ENCODE results near the gene NFYC.

The NFYC gene

GRCh38 chr1:40783001-40783905 lies 91.7 kb downstream of the NFYC start, which contains the start of gene KCNQ4:
Gene KCNQ4 (plus strand): TSS chr1:40783787. CDS start chr1:40784094, 307 bp downstream.
- no peak for DNase-seq (ENCODE audit: low spot score)

DNA sequence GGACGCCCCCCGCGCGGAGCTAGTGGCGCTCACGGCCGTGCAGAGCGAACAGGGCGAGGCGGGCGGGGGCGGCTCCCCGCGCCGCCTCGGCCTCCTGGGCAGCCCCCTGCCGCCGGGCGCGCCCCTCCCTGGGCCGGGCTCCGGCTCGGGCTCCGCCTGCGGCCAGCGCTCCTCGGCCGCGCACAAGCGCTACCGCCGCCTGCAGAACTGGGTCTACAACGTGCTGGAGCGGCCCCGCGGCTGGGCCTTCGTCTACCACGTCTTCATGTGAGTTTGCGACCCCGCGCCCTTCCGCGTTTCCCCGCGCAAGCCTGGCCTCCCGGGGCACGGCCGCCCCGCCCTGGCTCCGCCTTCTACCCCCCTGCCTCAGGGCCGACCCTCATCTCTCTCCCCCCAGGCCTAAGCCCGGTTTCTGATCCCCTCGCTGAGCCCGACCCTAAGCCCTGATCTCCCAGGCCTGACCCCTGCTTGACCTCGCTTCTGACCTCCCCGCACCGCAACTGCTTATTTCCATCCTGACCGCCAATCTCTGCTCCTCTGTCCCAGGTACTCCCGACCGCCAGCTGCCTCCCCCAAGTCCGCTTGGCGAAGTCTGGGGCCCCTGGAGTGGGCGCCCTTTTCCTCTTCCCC lies 92.8 kb downstream of the NFYC start:
- no peak for DNase-seq (ENCODE audit: low spot score)

DNA sequence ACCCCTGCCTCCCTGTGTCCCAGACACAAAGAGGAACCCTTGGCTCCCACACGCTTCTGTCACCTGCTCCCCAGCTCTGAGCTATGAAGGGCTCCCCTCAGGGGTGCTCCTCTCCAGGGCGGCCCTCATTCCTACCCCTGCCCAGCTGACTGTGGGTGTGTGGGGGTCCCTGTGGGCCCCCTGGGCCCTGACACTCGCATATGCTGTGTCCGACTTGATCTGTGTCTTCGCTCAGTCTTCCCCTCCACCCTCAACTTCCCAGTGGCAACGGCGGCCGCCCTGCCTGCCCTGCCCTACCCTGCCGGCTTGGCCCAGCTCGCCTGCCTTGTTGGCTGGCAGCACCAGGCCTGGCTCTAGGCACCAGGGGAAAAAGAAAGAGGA lies 93.3 kb downstream of the NFYC start:
- no peak for DNase-seq (ENCODE audit: low spot score)

- no peak for DNase-seq (ENCODE audit: low spot score)
These were observed 93.9 kb downstream of the NFYC start for GRCh38 chr1:40785446-40785845.

GRCh38 chr1:40786171-40786994 lies 94.9 kb downstream of the NFYC start:
- DNase-seq (ENCODE audit: low spot score) = no peak

DNA sequence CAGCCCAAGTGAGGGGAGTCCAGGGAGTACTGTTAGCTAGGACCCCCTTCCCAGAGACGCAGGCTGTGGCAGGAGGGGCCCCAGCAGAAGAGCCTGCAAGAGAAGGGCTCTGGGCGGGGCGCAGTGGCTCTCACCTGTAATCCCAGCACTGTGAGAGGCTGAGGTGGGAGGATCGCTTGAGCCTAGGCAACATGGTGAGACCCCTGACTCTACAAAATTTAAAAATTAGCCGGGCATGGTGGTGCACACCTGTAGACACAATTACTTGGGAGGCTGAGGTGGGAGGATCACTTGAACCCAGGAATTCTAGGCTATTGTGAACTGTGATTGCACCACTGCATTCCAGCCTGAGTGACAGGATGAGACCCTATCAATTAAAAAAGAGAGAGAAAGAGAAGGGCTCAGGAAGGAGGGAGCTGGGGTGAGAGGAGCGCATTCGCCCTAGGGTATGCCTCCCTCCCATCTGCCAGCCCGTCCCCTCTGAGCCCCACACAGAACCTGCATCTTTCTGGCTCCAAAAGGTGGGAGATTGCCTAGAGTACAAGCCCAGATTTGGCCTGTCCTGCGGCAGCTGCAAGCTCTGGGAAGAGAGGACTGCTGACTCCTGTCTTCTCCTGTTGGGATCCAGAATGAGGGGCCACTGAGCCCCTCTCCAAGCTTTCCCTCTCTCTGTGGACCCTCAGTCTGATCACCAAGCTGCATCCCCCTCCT lies 95.6 kb downstream of the NFYC start:
- DNase-seq (ENCODE audit: low spot score) = no peak

- no peak for DNase-seq (ENCODE audit: low spot score)
These were observed 96.4 kb downstream of the NFYC start for GRCh38 chr1:40787737-40788560.

GRCh38 chr1:40788561-40789341 lies 97.2 kb downstream of the NFYC start:
- DNase-seq (ENCODE audit: low spot score) = no peak

- DNase-seq (ENCODE audit: low spot score) = no peak
These were observed 97.8 kb downstream of the NFYC start for GRCh38 chr1:40789342-40789598.

GRCh38 chr1:40789661-40790430 lies 98.3 kb downstream of the NFYC start:
- DNase-seq (ENCODE audit: low spot score) = no peak

DNA sequence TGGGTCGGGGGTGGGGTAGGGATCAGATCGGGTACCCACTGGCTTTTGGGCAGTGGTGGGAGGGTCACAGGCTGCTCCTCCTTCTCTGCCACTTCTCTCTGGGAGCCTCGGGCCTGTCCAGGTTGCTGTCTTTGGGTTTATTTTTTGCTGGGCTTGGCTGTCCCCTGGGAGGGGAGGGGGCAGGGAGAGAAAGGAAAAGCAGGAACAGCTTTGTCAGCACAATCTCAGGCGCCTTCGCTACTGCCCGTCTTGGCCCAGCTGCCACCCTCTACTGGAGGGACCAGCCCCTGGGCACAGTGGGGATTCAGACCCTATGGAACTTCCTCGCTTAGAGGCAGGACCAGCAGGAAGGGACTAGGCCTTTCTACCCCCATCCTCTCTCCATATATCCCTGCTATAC lies 100.5 kb downstream of the NFYC start:
- DNase-seq (ENCODE audit: low spot score) = no peak

DNA sequence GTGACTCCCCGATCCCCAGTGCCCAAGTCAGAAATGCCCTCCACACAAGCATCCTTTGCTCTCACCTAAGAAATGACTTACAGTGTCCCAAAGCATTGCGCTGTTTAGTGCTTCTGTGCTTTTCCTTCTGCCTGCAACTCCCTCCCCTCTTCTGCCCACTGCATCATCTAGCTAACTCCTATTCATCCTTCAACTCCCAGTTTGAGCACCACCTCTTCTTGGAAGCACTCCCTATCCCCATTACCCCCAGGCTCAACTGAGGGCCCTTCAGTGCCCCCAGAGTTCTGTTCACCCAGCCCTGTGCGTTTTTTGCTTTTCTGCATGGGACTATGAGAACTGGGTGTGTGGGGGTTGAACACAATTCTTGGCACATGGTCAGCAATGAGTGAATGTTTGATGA lies 102.1 kb downstream of the NFYC start:
- no peak for DNase-seq (ENCODE audit: low spot score)

GRCh38 chr1:40794048-40794447 lies 102.5 kb downstream of the NFYC start:
- DNase-seq (ENCODE audit: low spot score) = no peak

GRCh38 chr1:40794974-40795715 lies 103.6 kb downstream of the NFYC start:
- no peak for DNase-seq (ENCODE audit: low spot score)

- no peak for DNase-seq (ENCODE audit: low spot score)
These were observed 104.5 kb downstream of the NFYC start for GRCh38 chr1:40795811-40796586.

- peak; percentile 44 for DNase-seq (ENCODE audit: low spot score)
These were observed 105.6 kb downstream of the NFYC start for GRCh38 chr1:40796939-40797667.

- DNase-seq (ENCODE audit: low spot score) = no peak
These were observed 106.1 kb downstream of the NFYC start for GRCh38 chr1:40797668-40798010.
